Upper lobe of left lung (tissue), 4 donors: ENCODE measurements around the gene AIF1.

Experiments
- CTCF ChIP-seq, 6 experiments: fragments of 450-650 bp in 4 of 6; fragments of 200-600 bp in 2 of 6; sonication (generic) in 2 of 6; IDR thresholded peaks; one replicate each; pipeline ENCODE4 v1.5.1; 2016 to 2019; ENCODE audit warnings: antibody characterized with exemption in 6 of 6
- EP300 ChIP-seq, 4 donors: sonication (generic); formaldehyde crosslinking; IDR thresholded peaks; one replicate each; pipeline ENCODE4 v1.5.1; 2017; ENCODE audit warnings: antibody characterized with exemption in 4 of 4, control low read depth in 2 of 4
- POLR2A ChIP-seq, 4 donors: fragments of 450-650 bp; IDR thresholded peaks; one replicate each; pipeline ENCODE4 v1.5.1; 2016 to 2017; ENCODE audit warnings: antibody characterized with exemption in 4 of 4, mild to moderate bottlenecking in 2 of 4
- POLR2AphosphoS5 ChIP-seq, 2 donors: sonication (generic); formaldehyde crosslinking; IDR thresholded peaks; one replicate each; pipeline ENCODE4 v1.5.1; 2017; ENCODE audit warnings: antibody characterized with exemption in 2 of 2

GRCh38 chr6:31567531-31568370 lies 47.3 kb upstream of the AIF1 start:
- TF ChIP-seq EP300 (IDR thresholded peaks at IDR 0.05) (no peak), CTCF (IDR thresholded peaks at IDR 0.05) (no peak), POLR2AphosphoS5 (IDR thresholded peaks at IDR 0.05) (no peak), POLR2A (IDR thresholded peaks at IDR 0.05) (no peak)
